Measurements from ENCODE around the gene TWNK. TPM values are rescaled to one million over a fixed set of nuclear protein-coding genes. Genes with fewer than 3 reads are reported as not detected.

Gene TWNK
- total and polyA plus RNA-seq, 10 donors, result 5.6 to 9.9 (median 8.2) TPM

DNA sequence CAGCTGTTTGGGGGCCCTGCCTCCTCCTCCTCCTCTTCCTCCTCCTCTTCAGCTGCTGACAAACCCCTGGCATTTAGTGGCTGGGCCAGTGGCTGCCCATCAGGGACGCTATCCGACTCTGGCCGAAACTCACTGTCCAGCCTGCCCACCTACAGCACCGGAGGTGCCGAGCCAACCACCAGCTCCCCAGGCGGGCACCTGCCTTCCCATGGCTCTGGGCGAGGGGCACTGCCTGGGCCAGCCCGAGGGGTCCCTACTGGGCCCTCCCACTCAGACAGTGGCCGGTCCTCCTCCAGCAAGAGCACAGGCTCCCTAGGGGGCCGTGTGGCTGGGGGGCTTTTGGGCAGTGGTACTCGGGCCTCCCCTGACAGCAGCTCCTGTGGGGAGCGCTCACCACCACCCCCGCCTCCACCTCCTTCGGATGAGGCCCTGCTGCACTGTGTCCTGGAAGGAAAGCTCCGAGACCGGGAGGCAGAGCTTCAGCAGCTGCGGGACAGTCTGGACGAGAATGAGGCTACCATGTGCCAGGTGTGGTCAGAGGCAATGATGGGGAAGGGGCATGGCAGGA lies 16.4 kb downstream of the TWNK start:
- TF ChIP-seq CTCF (IDR thresholded peaks at IDR 0.05 in 8 of 11, conservative IDR thresholded peaks at IDR 0.05 in 3 of 11) (no peak), POLR2AphosphoS5 (IDR thresholded peaks at IDR 0.05) (peak in 1 of 3 donors; percentile 44), POLR2A (IDR thresholded peaks at IDR 0.05) (no peak)

DNA sequence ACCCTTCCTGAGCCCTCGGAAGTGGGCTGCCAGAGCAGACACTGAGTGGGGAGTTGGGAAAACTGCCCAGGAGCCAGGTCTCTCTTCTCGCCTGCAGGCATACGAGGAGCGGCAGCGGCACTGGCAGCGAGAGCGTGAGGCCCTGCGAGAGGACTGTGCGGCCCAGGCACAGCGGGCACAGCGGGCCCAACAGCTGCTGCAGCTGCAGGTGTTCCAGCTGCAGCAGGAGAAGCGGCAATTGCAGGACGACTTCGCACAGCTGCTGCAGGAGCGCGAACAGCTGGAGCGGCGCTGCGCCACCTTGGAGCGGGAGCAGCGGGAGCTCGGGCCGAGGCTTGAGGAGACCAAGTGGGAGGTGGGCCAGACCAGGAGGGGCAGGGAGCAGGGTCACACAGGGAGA lies 18.0 kb downstream of the TWNK start:
- intact Hi-C loops (cut with DNase I; ENCODE audit: low total_unique reads), result no loop called here
- DNase-seq, result no peak
- TF ChIP-seq POLR2AphosphoS5 (IDR thresholded peaks at IDR 0.05) (peak in 2 of 3 donors; percentile 7 to 45), POLR2A (IDR thresholded peaks at IDR 0.05) (no peak)
- H3K4me1 ChIP-seq, result peaks cover 0 to 79% (median 31%) of the 10 kb centered on the region in 6 donors
- no peaks in the 10 kb centered on the region for H3K27me3 ChIP-seq (replicated peaks in 1 of 7)
- H3K9me3 ChIP-seq, result no peaks in the 10 kb centered on the region
- H3K4me3 ChIP-seq, result no peak overlapping the region
- H3K27ac ChIP-seq, result peak overlapping the region in 1 of 8 donors; percentile 13
- peaks cover 0 to 54% (median 31%) of the 10 kb centered on the region in 6 donors for H3K36me3 ChIP-seq
- WGBS, 5 donors, result 88 to 95% (median 91%) methylated on average over 23 of the region's 23 CpGs

More for the DNA sequence above, 16.4 kb downstream of the TWNK start:
- DNase-seq, result no peak
- no peak overlapping the region for H3K4me3 ChIP-seq
- intact Hi-C loops (cut with DNase I; ENCODE audit: low total_unique reads), result no loop called here
- H3K36me3 ChIP-seq, result peaks cover 0 to 54% (median 31%) of the 10 kb centered on the region in 6 donors
- H3K27ac ChIP-seq, result peak overlapping the region in 2 of 8 donors; percentile 26 to 40
- H3K9me3 ChIP-seq, result no peaks in the 10 kb centered on the region
- WGBS, 5 donors, result 88 to 95% (median 93%) methylated on average over 15 to 18 of the region's 18 CpGs
- peaks cover 2 to 90% (median 41%) of the 10 kb centered on the region in 6 donors for H3K4me1 ChIP-seq
- H3K27me3 ChIP-seq (replicated peaks in 1 of 7), result no peaks in the 10 kb centered on the region

DNA sequence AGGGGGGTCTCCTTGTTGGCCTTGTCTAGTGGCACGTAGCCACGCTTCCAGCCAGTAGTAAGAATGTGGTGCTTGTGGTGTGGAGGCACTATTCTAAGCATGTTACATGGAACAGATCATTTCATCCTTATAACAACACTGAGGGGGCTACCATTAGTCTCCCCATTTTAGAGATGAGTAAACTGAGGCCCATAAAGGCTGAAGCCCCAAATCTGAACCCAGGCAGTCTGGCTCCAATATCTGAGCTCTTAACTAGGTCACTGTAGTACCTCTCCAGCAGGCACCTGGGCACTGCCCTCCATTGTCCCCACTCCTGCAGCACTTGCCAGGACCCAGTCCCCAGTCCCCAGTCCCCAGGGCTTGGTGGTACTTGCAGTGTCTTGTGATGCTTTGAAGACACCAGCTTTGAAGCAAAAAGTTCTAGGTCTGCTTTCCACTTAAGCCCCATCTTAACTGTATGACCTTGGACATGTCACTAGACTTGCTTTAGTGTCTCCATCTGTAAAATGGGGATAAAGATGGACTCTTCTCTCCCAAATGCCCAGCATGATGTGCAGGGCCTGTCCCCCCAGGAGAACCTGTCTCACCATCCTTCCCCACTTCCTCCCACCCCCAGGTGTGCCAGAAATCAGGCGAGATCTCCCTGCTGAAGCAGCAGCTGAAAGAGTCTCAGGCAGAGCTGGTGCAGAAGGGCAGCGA lies 18.7 kb downstream of the TWNK start:
- DNase-seq, result no peak
- Histone ChIP-seq H3K27ac (peak overlapping the region in 1 of 8 donors; percentile 3), H3K4me3 (no peak overlapping the region), H3K36me3 (peaks cover 0 to 54% (median 31%) of the 10 kb centered on the region in 6 donors), H3K4me1 (peaks cover 0 to 73% (median 25%) of the 10 kb centered on the region in 6 donors), H3K9me3 (no peaks in the 10 kb centered on the region), H3K27me3 (replicated peaks in 1 of 7) (no peaks in the 10 kb centered on the region)
- WGBS, 5 donors, result 64 to 95% (median 92%) methylated on average over 3 to 4 of the region's 4 CpGs
- TF ChIP-seq POLR2AphosphoS5 (IDR thresholded peaks at IDR 0.05) (no peak), POLR2A (IDR thresholded peaks at IDR 0.05) (no peak), CTCF (IDR thresholded peaks at IDR 0.05 in 8 of 11, conservative IDR thresholded peaks at IDR 0.05 in 3 of 11) (no peak)
- intact Hi-C loops (cut with DNase I; ENCODE audit: low total_unique reads), result no loop called here

DNA sequence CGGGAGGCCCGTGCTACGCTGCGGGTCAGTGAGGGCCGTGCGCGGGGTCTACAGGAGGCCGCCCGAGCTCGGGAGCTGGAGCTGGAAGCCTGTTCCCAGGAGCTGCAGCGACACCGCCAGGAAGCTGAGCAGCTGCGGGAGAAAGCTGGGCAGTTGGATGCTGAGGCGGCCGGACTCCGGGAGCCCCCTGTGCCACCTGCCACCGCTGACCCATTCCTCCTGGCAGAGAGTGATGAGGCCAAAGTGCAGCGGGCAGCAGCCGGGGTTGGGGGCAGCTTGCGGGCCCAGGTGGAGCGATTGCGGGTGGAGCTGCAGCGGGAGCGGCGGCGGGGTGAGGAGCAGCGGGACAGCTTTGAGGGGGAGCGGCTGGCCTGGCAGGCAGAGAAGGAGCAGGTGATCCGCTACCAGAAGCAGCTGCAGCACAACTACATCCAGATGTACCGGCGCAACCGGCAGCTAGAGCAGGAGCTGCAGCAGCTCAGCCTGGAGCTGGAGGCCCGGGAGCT lies 19.3 kb downstream of the TWNK start:
- H3K27me3 ChIP-seq (replicated peaks in 1 of 7), result no peaks in the 10 kb centered on the region
- H3K36me3 ChIP-seq, result peaks cover 0 to 54% (median 31%) of the 10 kb centered on the region in 6 donors
- peak overlapping the region in 4 of 8 donors; percentile 31 to 51 (median 37) for H3K27ac ChIP-seq
- 82 to 95% (median 90%) methylated on average over 20 to 33 of the region's 33 CpGs for WGBS, 5 donors
- intact Hi-C loops (cut with DNase I; ENCODE audit: low total_unique reads), result no loop called here
- peak; percentile 75 for DNase-seq
- peaks cover 0 to 67% (median 19%) of the 10 kb centered on the region in 6 donors for H3K4me1 ChIP-seq
- H3K4me3 ChIP-seq, result no peak overlapping the region
- TF ChIP-seq CTCF (IDR thresholded peaks at IDR 0.05 in 8 of 11, conservative IDR thresholded peaks at IDR 0.05 in 3 of 11) (no peak), POLR2A (IDR thresholded peaks at IDR 0.05) (no peak), POLR2AphosphoS5 (IDR thresholded peaks at IDR 0.05) (peak in 1 of 3 donors; percentile 62)
- no peaks in the 10 kb centered on the region for H3K9me3 ChIP-seq
